ENCODE data around the gene NPAS3.

NPAS3 gene

DNA sequence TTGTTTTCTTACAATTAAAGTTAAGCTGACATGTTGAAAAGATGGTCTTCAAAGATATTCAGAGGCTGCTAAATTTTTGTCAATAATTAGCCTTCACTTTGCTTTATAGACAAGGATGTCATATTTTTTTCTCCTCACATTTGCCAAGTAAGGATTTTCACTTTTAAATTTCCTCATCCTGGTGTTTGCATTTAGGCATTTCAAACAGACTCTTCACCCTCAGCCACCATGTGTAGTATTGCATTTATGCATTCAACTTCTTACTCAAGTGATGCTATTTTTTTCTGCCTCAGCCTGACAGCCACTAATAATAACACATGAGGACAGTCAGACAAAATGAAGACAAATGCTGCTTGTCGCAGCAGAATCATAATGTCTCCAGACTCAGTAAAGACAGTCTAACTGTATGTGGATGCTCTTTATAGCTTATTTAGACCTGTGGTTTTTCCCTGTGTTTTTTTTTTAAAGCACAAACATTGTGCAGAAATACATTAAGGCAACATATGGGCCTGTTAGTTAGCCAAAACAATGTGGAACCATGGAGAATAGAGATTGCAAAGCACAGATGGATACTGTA, 481.5 kb downstream of the NPAS3 start:
- H3K9me3 Mint-ChIP-seq: peaks cover 5% of the 10 kb centered on the region
- ATAC-seq (ENCODE audit: low read depth): no peak
- H3K36me3 Mint-ChIP-seq: no peaks in the 10 kb centered on the region
- no peaks in the 10 kb centered on the region for H3K27me3 Mint-ChIP-seq
- no peaks in the 10 kb centered on the region for H3K4me1 Mint-ChIP-seq
- H3K27ac Mint-ChIP-seq: no peak overlapping the region
- no peak for DNase-seq (ENCODE audit: low spot score in 2 of 2)
- H3K4me3 Mint-ChIP-seq: no peak overlapping the region

DNA sequence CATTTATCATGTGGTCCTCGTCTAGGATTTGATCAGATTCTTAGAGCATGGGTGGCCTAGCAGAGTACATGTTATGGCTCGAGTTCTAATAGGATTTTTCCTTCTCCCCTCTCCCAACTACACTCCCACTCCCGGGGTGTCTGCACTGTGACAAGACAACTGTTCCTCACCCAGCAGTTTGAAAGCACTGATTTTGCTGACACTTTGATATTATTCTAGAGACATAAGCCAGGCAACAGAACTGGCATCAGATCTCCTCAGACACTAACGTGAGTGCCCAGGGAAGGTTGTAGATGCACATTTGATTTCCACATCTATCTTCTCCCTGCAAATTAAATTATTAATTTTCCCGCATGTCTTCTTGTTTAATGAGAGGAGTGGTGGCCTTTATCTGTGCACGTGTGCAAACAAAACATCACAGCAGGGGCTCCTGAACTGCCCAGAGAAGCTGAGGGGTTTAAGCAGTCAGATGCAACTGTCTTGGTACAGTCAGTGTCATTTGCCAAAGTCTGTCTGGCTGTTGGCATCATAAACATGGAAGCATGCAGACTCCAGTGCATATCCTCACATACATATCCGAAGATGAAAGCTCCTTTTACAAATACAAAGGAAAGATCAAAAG, 491.8 kb downstream of the NPAS3 start:
- Mint-ChIP-seq H3K36me3 (no peaks in the 10 kb centered on the region), H3K27me3 (no peaks in the 10 kb centered on the region), H3K9me3 (no peaks in the 10 kb centered on the region), H3K27ac (no peak overlapping the region), H3K4me1 (no peaks in the 10 kb centered on the region), H3K4me3 (no peak overlapping the region)
- ATAC-seq (ENCODE audit: low read depth): no peak
- DNase-seq (ENCODE audit: low spot score in 2 of 2): no peak

DNA sequence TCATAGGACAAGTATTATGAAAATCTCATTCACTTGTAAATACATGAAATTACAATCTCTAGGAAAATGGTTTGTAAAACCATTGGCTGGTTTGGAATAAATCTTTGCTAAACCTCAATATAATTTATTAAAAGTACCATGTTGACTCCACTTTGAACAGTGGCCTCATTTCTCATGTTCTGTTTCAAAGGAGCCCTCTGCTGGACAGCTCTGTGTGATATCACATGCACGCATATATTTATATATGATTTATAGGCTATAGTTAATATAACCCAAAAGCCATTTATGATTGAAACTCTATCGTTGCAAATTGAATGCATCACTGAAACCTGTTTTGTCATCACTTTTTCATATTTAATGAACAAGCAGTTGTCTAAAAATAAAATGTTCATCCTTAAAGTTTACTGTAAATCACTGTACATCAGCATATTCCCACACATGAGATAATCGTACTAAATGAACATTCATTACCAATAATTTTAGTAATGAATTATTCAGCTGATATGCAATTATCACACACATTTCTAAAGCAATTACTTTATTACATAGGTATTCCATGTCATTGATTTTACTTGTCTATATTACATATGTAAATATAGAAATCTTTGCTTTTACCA, 493.8 kb downstream of the NPAS3 start:
- H3K27ac Mint-ChIP-seq: no peak overlapping the region
- H3K9me3 Mint-ChIP-seq: no peaks in the 10 kb centered on the region
- H3K4me3 Mint-ChIP-seq: no peak overlapping the region
- no peaks in the 10 kb centered on the region for H3K4me1 Mint-ChIP-seq
- ATAC-seq (ENCODE audit: low read depth) (no peak), DNase-seq (ENCODE audit: low spot score in 2 of 2) (no peak)
- no peaks in the 10 kb centered on the region for H3K27me3 Mint-ChIP-seq
- H3K36me3 Mint-ChIP-seq: no peaks in the 10 kb centered on the region

DNA sequence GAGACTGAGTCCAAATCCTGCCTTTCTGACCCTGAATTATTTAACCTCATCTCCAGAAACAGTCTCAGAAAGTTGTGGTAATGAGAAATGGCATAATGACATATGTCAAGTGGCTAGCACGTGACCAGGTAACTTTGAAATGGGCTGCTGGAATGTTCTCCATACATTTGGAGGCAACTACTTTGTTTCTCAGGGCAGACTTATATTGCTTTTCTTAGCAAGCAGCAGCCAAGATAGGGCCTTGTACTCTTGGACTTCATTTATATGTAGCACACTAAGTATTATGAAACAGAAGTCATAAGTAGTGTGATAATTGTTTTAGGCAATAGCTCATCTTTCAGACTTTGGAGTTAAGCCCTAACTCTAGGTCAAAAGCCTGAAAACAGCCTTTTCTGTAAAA, 494.7 kb downstream of the NPAS3 start:
- Mint-ChIP-seq H3K4me1 (no peaks in the 10 kb centered on the region), H3K9me3 (peaks cover 2% of the 10 kb centered on the region), H3K36me3 (no peaks in the 10 kb centered on the region), H3K4me3 (no peak overlapping the region), H3K27me3 (no peaks in the 10 kb centered on the region), H3K27ac (no peak overlapping the region)
- no peak for DNase-seq (ENCODE audit: low spot score in 2 of 2)
- no peak for ATAC-seq (ENCODE audit: low read depth)

DNA sequence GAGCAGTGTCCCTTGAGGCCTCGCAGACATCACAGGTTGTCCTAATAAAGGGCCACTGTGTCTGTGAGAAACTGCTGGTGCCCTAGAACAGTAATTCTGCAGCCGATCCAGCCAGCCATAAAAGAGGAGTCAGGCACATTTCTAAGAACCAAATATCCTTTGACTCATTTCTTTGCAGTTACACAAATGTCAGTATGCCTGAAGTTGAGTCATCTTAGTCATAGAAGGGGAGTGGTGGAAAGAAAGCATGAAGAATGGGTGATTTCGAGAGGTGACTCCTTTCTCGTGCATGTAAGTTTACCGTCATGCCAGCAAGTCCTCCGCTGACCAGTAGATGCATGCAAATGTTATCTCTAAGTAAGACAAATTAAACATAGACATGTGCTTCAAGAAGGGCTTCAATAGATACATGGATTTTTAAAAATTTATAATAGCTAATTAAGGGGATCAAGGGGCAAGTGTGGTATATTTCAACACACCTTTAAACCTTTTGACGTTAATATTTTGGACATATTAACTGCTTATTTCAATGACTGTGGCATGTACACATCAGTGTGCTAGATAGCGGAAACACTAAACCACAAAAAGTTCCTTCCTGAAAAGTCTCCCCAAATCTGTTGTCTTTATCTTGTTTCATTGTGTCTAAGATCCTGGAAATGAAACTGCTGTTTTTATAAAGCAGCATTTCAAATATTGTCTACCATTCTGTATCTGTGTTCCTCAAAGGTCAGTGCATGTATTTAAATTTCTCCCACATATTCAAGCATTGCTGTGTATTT, 497.4 kb downstream of the NPAS3 start:
- peaks cover 2% of the 10 kb centered on the region for H3K9me3 Mint-ChIP-seq
- H3K4me3 Mint-ChIP-seq: no peak overlapping the region
- H3K27ac Mint-ChIP-seq: no peak overlapping the region
- H3K36me3 Mint-ChIP-seq: no peaks in the 10 kb centered on the region
- no peaks in the 10 kb centered on the region for H3K27me3 Mint-ChIP-seq
- DNase-seq (ENCODE audit: low spot score in 2 of 2) (no peak), ATAC-seq (ENCODE audit: low read depth) (no peak)
- no peaks in the 10 kb centered on the region for H3K4me1 Mint-ChIP-seq

DNA sequence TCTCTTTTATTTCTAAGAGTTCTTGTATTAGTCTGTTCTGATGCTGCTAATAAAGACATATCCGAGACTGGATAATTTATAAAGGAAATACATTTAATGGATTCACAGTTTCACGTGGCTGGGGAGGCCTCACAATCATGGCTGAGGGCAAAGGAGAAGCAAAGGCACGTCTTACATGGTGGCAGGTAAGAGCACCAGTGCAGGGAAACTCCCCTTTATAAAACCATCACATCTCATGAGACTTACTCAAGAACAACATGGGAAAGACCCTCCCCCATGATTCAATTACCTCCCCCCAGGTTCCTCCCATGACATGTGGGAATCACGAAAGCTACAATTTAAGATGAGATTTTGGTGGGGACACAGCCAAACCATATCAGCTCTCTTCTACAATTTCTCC, 503.0 kb downstream of the NPAS3 start:
- H3K27ac Mint-ChIP-seq: no peak overlapping the region
- DNase-seq (ENCODE audit: low spot score in 2 of 2) (no peak), ATAC-seq (ENCODE audit: low read depth) (no peak)
- H3K9me3 Mint-ChIP-seq: peaks cover 2% of the 10 kb centered on the region
- no peak overlapping the region for H3K4me3 Mint-ChIP-seq
- H3K4me1 Mint-ChIP-seq: no peaks in the 10 kb centered on the region
- no peaks in the 10 kb centered on the region for H3K36me3 Mint-ChIP-seq
- H3K27me3 Mint-ChIP-seq: no peaks in the 10 kb centered on the region

DNA sequence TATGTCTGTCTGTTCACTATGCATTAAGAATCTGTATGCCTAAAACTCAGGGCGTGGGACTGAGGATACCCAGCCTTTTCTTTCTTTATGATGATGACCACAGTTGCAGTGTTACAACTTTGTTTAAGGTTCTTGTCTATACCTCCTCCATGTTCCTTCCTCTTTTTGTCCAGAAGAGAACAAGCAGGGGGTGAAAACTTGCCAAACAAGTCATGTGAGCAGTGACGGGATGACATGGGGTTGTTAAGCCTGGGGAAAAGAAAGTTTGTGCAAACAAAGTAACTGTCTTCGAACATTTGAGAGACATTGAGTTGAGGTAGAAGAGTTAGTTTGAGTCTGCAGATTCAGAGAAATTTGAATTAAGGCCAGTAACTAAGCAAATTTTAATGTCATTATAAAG, 505.5 kb downstream of the NPAS3 start:
- Mint-ChIP-seq H3K36me3 (no peaks in the 10 kb centered on the region), H3K4me1 (no peaks in the 10 kb centered on the region), H3K27ac (no peak overlapping the region), H3K9me3 (no peaks in the 10 kb centered on the region), H3K27me3 (no peaks in the 10 kb centered on the region), H3K4me3 (no peak overlapping the region)
- DNase-seq (ENCODE audit: low spot score in 2 of 2) (no peak), ATAC-seq (ENCODE audit: low read depth) (no peak)

DNA sequence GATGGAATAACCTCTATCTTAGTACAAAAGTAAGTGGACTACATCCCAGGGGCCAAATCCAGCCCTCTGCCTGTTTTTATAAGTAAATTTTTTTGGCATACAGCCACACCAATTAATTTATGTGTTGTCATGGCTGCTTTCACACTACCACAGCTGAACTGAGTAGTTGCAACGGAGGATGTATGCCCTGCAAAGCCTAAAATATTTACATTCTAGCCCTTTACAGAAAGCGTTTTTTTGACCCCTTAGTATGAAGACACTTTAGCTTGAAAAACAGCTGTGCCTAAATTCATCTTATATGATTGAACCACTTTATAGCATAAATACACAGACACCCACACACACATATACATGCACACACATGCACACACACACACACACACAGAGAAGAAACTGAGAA, 510.6 kb downstream of the NPAS3 start:
- no peaks in the 10 kb centered on the region for H3K27me3 Mint-ChIP-seq
- DNase-seq (ENCODE audit: low spot score in 2 of 2): no peak
- H3K4me1 Mint-ChIP-seq: no peaks in the 10 kb centered on the region
- no peak overlapping the region for H3K4me3 Mint-ChIP-seq
- no peak for ATAC-seq (ENCODE audit: low read depth)
- no peaks in the 10 kb centered on the region for H3K9me3 Mint-ChIP-seq
- no peak overlapping the region for H3K27ac Mint-ChIP-seq
- H3K36me3 Mint-ChIP-seq: no peaks in the 10 kb centered on the region

DNA sequence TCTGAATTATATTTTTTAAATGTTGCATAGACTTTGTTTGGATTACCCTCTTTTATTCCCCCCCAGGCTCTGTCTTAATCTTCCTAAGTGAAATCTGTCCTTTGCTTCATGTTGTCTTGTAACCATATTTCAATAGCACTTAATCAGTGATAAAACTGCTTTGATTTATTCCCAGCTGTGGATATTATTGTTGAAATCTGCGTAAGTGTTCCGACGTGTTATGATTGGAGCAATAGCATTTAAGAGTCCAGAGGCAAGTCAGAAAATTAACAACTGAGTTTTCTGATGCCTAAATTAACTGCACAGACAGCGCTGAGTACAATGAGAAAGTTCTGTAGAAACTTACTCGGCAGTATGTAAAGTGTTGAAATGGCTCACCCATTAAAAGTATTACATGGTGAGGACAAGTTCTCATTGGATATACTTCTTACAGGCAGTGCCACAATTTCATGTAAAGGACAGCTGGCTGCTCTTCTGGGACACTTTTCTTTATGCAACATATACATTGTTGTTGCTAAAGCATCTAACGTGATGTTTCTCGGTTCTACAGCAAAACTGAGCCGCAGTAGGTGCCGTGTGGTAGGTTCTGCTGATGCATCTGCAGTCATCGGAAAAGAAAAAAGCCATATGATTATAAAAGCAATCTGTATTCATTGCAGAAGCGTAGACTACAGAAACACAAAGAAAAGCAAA, 511.2 kb downstream of the NPAS3 start:
- Mint-ChIP-seq H3K4me1 (no peaks in the 10 kb centered on the region), H3K27me3 (no peaks in the 10 kb centered on the region), H3K27ac (no peak overlapping the region), H3K36me3 (no peaks in the 10 kb centered on the region), H3K4me3 (no peak overlapping the region), H3K9me3 (no peaks in the 10 kb centered on the region)
- ATAC-seq (ENCODE audit: low read depth) (no peak), DNase-seq (ENCODE audit: low spot score in 2 of 2) (no peak)

DNA sequence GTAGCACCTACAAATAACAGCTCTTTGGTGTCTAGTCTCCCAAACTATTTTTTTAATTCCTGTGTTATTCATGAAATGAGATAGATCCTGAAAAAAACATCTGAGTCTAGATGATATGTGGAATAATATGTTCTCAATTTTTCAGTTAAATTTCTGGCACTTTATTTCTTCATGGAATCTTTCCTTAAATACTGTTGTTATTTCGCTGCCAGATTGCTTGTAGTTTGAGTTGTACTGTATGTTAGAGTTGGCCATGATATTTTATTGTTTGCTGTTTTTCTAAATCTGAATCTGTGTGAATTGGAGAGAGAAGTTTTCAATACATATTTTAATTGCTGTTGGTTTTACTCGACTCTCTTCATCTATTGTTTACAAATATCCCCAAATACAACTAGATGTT, 511.7 kb downstream of the NPAS3 start:
- DNase-seq (ENCODE audit: low spot score in 2 of 2) (no peak), ATAC-seq (ENCODE audit: low read depth) (no peak)
- Mint-ChIP-seq H3K27ac (no peak overlapping the region), H3K4me1 (no peaks in the 10 kb centered on the region), H3K9me3 (no peaks in the 10 kb centered on the region), H3K4me3 (no peak overlapping the region), H3K27me3 (no peaks in the 10 kb centered on the region), H3K36me3 (no peaks in the 10 kb centered on the region)

DNA sequence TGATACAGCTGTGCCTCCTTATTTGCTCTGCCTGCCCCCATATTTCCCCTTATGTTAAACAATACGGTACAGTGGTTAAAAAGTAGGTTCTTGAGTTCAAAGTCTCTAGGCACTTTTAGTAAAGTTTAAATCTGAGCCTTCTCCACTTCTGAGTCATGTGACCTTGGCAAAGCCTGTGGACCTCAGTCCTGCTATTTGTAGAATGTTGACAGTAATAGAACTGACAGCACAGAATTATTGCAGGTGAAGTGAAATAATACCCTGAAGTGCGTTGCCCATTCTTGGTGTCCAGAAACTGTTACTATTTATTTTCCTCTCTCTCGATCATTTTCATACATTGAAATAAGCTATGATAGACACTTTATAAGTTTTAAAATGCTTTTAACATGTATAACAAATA, 512.5 kb downstream of the NPAS3 start:
- no peaks in the 10 kb centered on the region for H3K27me3 Mint-ChIP-seq
- ATAC-seq (ENCODE audit: low read depth) (no peak), DNase-seq (ENCODE audit: low spot score in 2 of 2) (no peak)
- no peaks in the 10 kb centered on the region for H3K9me3 Mint-ChIP-seq
- H3K36me3 Mint-ChIP-seq: no peaks in the 10 kb centered on the region
- H3K27ac Mint-ChIP-seq: no peak overlapping the region
- no peak overlapping the region for H3K4me3 Mint-ChIP-seq
- H3K4me1 Mint-ChIP-seq: no peaks in the 10 kb centered on the region

DNA sequence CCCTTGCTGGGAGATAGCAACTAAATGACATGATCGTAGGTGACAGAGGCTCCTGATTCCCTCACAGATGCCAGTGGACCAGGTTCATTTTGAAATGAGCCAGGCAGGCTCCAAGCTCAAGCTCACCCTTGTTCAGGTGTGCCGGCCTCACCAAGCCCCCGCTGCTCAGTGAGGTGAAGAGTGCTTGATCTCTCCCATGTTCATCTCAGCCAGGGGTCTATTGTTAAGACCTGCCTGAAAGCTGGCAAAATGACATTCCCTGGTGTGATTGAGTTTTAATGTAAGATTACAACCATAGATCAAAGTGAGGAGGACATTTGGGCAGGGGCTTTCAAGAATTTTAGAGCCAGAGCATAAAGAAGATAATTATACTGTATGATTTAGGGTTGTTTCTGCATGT, 514.3 kb downstream of the NPAS3 start:
- Mint-ChIP-seq H3K36me3 (no peaks in the 10 kb centered on the region), H3K4me3 (no peak overlapping the region)
- DNase-seq (ENCODE audit: low spot score in 2 of 2): no peak

DNA sequence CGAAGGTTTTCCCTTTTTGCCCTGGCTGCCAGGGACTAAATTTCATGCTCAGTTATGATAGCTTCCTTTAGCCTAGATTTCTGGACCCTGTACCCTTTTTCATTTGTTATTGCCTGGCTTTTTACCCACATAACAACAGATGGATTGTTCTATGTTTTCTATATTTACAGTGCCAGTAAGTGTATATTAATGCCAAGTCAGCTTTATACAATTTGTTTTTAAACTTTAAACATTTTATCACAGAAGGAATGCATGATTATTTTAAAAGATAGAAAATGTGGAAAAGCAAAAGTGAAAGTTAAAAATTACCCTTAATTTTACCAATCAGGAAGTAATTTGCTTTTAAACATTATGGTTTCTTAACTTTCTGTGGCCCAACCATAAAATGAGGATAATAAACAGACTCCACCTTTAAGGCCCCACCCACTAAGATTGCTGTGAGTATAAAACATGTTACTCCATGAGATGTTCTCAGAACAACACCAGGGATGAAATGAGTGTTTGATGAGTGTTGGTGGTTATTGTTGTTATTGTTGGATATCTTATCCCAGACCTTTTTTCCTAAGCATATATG, 515.4 kb downstream of the NPAS3 start:
- no peak for ATAC-seq (ENCODE audit: low read depth)

More for the DNA sequence above, 514.3 kb downstream of the NPAS3 start:
- Mint-ChIP-seq H3K27ac (no peak overlapping the region), H3K9me3 (no peaks in the 10 kb centered on the region), H3K4me1 (no peaks in the 10 kb centered on the region), H3K27me3 (no peaks in the 10 kb centered on the region)
- ATAC-seq (ENCODE audit: low read depth): no peak

DNA sequence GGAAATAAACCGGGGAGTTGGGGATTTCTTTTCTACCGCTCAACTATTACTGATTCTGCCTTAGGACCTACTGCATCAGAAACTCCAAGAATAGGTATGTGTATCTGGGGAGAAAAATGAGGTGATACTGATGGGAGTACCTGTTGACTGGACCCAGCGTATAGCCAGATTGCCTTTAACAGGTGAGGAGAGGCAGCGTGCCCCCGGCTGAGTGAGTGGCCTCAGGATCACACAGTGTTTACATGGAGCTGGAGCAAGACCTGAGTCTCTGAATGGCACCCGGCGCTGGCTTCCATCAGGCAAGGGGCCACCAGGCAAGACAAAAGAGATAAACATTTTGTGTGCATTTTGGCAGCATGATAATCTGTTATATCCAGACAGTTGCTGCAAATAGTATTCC, 516.0 kb downstream of the NPAS3 start:
- ATAC-seq (ENCODE audit: low read depth): no peak
- DNase-seq (ENCODE audit: low spot score in 2 of 2): no peak
- H3K27ac Mint-ChIP-seq: no peak overlapping the region
- no peaks in the 10 kb centered on the region for H3K9me3 Mint-ChIP-seq
- no peak overlapping the region for H3K4me3 Mint-ChIP-seq
- no peaks in the 10 kb centered on the region for H3K27me3 Mint-ChIP-seq
- no peaks in the 10 kb centered on the region for H3K4me1 Mint-ChIP-seq
- no peaks in the 10 kb centered on the region for H3K36me3 Mint-ChIP-seq

More for the DNA sequence above, 515.4 kb downstream of the NPAS3 start:
- no peak overlapping the region for H3K27ac Mint-ChIP-seq
- DNase-seq (ENCODE audit: low spot score in 2 of 2): no peak
- H3K27me3 Mint-ChIP-seq: no peaks in the 10 kb centered on the region
- no peaks in the 10 kb centered on the region for H3K9me3 Mint-ChIP-seq
- no peaks in the 10 kb centered on the region for H3K36me3 Mint-ChIP-seq
- no peaks in the 10 kb centered on the region for H3K4me1 Mint-ChIP-seq
- no peak overlapping the region for H3K4me3 Mint-ChIP-seq

All from memory B cell (primary cell).